Adrenal gland (tissue), 12 donors: ENCODE data around the gene LMF1. TPM values are rescaled to one million over a fixed set of nuclear protein-coding genes. Genes with fewer than 3 reads are reported as not detected.

Experiments
- DNase-seq, 7 donors: peaks; one replicate each; pipeline ENCODE4 v3.0.0-alpha.2; 2019 to 2020
- H3K27ac ChIP-seq, 5 donors: fragments of 200-600 bp; sonication (generic) in 4 of 5; 1 replicate in 3 of 5; 2 replicates in 2 of 5; pipeline versions ENCODE4 v1.5.1 to v1.8.0; 2016 to 2020; ENCODE audit warnings: mild to moderate bottlenecking in 1 of 5
- H3K27me3 ChIP-seq: fragments of 200-600 bp; 2 replicates; pipeline ENCODE4 v1.8.0; 2021
- H3K36me3 ChIP-seq, 2 donors: fragments of 200-600 bp; replicated peaks in 1 of 2; 1 replicate in 1 of 2; 2 replicates in 1 of 2; pipeline versions ENCODE4 v1.5.1 to v1.8.0; 2018 to 2022
- H3K4me1 ChIP-seq, 2 donors: fragments of 200-600 bp; replicated peaks in 1 of 2; 1 replicate in 1 of 2; 2 replicates in 1 of 2; pipeline versions ENCODE4 v1.5.1 to v1.8.0; 2018 to 2021
- H3K4me3 ChIP-seq, 4 donors: fragments of 200-600 bp; sonication (generic) in 3 of 4; one replicate each; pipeline ENCODE4 v1.5.1; 2016 to 2018
- H3K9me3 ChIP-seq, 3 donors: fragments of 200-600 bp; sonication (generic) in 1 of 3; replicated peaks in 1 of 3; 1 replicate in 2 of 3; 2 replicates in 1 of 3; pipeline versions ENCODE4 v1.5.1 to v1.8.0; 2016 to 2021
- CTCF ChIP-seq, 6 experiments: fragments of 450-650 bp in 4 of 6; fragments of 200-600 bp in 2 of 6; sonication (generic) in 1 of 6; IDR thresholded peaks; 1 replicate in 5 of 6; 2 replicates in 1 of 6; pipeline versions ENCODE4 v1.5.1 to v1.8.0; 2016 to 2021; ENCODE audit warnings: antibody characterized with exemption in 6 of 6, mild to moderate bottlenecking in 2 of 6, moderate library complexity in 1 of 6
- POLR2A ChIP-seq, 2 donors: fragments of 450-650 bp; IDR thresholded peaks; one replicate each; pipeline ENCODE4 v1.6.1; 2017; ENCODE audit warnings: antibody characterized with exemption in 2 of 2, mild to moderate bottlenecking in 2 of 2, moderate library complexity in 1 of 2
- WGBS, 4 donors: extraction: QIAGEN DNeasy Blood & Tissue Kit in 2 of 4; methylation state at CpG; one replicate each; pipeline versions ENCODE4 v1.1.5 to v1.1.7; 2013 to 2017; 5-methylcytosine and 5-hydroxymethylcytosine counted together
- intact Hi-C, 2 donors: fragments of 100-400 bp; cut with DNase I; formaldehyde crosslinking; loops; one replicate each; pipeline versions ENCODE4 v1.14.1 to v1.15.0; 2022 to 2023
- polyA plus RNA-seq, 3 donors: library from polyadenylated mRNA; stranded (reverse); fragments of 200-250 nt in 2 of 3; fragments of 350-450 nt in 1 of 3; fragmentation: Illumina TruSeq in 1 of 3; extraction: RNeasy Lipid Tissue Mini Kit (QIAGEN cat#74804) in 1 of 3; gene quantifications; one replicate each; pipeline ENCODE4 v1.2.3, GENCODE V29; 2013 to 2014
- total RNA-seq, 9 donors: library from RNA; depleted of rRNA in 4 of 9; stranded (reverse); fragments of >200 nt in 4 of 9; fragments of 120-200 nt in 1 of 9; fragmentation: NEBNext Ultra II Directional in 1 of 9; extraction: Animal tissue kit (Norgen Biotek cat#: 25700) in 1 of 9; gene quantifications; one replicate each; pipeline versions ENCODE4 v1.1.0 to v1.2.4, GENCODE V29; 2013 to 2023
- donor health status: healthy with polysubstance abuse.
- donor health status: Bipolar disorder and iron deficiency.
- donor health status: DM: yes; HTN: yes; CAD: no.
- donor health status: DM: no; HTN: no; CAD: no.
- donor health status: DM: no; HTN: no; CAD: no.
- donor health status: DM: yes; HTN: yes; CAD: no.

The LMF1 gene
- total and polyA plus RNA-seq, 12 donors, result 10.5 to 101 (median 36.3) TPM

DNA sequence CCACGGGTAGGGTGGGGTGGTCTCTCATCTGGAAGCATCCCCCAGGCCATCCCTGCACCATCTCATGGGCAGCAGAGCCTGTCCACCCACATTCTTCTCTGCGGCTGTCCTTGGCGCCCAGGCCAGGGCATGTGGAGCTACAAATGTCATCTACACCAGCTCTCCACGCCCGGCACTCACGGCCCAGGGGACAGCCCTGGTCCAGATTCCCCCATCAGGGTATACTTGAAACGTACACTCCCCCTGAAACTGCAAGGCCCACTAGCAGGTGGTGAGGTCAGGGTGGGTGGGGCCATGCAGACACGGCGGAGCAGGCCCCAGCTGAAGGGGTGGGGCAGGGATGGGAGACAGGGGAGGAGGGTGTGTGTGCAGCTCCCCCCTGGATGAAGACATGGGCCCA is 7.6 kb upstream of the LMF1 start:
- TF ChIP-seq POLR2A (IDR thresholded peaks at IDR 0.05), result no peak
- TF ChIP-seq CTCF (IDR thresholded peaks at IDR 0.05), result no peak
- H3K4me1 ChIP-seq, result peaks cover 15 to 17% of the 10 kb centered on the region in 2 donors
- DNase-seq, result no peak
- 82 to 87% (median 84%) methylated on average over 8 to 9 of the region's 9 CpGs for WGBS, 4 donors
- peaks cover 27% of the 10 kb centered on the region for H3K27me3 ChIP-seq
- intact Hi-C loops, result no loop called here
- no peaks in the 10 kb centered on the region for H3K9me3 ChIP-seq
- no peaks in the 10 kb centered on the region for H3K36me3 ChIP-seq
- no peak overlapping the region for H3K4me3 ChIP-seq
- H3K27ac ChIP-seq, result no peak overlapping the region

DNA sequence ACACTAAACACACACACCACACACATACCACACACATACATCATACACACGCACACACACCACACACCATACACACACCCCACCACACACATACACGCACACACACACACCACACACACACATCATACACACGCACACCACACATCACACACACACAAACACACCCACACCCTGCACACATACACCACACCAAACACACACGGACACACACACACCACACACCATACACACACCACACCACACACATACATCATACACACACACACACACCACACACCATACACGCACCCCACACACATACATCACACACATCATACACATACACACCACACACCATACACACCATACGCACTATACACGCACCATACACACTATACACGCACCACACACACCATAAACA is 7.1 kb upstream of the LMF1 start:
- Histone ChIP-seq H3K36me3 (no peaks in the 10 kb centered on the region), H3K27me3 (peaks cover 25% of the 10 kb centered on the region), H3K9me3 (no peaks in the 10 kb centered on the region), H3K27ac (peak overlapping the region in 1 of 5 donors; percentile 89), H3K4me1 (peaks cover 15 to 17% of the 10 kb centered on the region in 2 donors), H3K4me3 (no peak overlapping the region)
- TF ChIP-seq POLR2A (IDR thresholded peaks at IDR 0.05) (no peak), CTCF (IDR thresholded peaks at IDR 0.05) (no peak)
- WGBS, 4 donors, result 72 to 94% (median 92%) methylated on average over 8 of the region's 8 CpGs
- intact Hi-C loops, result no loop called here
- no peak for DNase-seq

DNA sequence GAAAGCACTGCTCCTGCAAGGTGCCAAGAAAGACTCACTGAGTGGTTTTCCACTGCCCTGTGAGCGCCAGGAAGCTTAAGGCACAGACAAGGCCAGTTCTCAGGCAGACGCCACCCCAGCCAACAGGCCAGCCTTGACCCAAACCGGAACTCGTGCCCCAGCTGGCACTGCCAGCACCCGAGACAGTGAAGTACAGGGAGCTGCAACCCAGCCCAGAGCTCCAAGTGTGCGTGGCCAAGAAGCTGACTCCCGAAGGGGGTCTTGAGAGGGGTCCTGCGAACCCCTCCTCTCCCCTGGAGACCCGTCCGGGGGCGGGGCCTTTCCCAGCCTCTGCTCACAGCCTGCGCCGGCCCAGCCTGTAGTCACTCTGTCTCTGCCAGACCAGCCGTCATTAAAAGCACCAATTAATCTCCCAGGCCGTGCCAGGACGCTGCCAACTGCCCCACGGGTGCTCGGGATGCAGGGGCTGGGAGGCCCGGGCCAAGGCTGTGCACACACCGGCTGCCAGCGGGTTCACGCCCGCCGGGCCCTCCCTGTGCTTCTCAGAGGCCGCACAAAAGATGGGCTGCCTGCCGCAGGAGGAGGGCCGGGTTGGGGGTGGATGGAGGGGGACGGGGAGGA is 6.4 kb upstream of the LMF1 start:
- no peak for TF ChIP-seq CTCF (IDR thresholded peaks at IDR 0.05)
- no peak for TF ChIP-seq POLR2A (IDR thresholded peaks at IDR 0.05)
- 20 to 34% (median 32%) methylated on average over 14 to 28 of the region's 28 CpGs for WGBS, 4 donors
- Histone ChIP-seq H3K27me3 (peaks cover 18% of the 10 kb centered on the region), H3K36me3 (no peaks in the 10 kb centered on the region), H3K4me1 (peaks cover 15 to 17% of the 10 kb centered on the region in 2 donors), H3K4me3 (no peak overlapping the region), H3K27ac (peak overlapping the region; percentile 53 to 89 (median 79)), H3K9me3 (no peaks in the 10 kb centered on the region)
- intact Hi-C loops, result no loop called here
- DNase-seq, result peak; percentile 84 to 97 (median 95)

GRCh38 chr16:976389-976931 is 5.7 kb upstream of the LMF1 start:
- H3K4me3 ChIP-seq, result no peak overlapping the region
- no peak for DNase-seq
- peak overlapping the region; percentile 53 to 89 (median 79) for H3K27ac ChIP-seq
- no peaks in the 10 kb centered on the region for H3K9me3 ChIP-seq
- peaks cover 13 to 15% of the 10 kb centered on the region in 2 donors for H3K4me1 ChIP-seq
- peaks cover 14% of the 10 kb centered on the region for H3K27me3 ChIP-seq
- intact Hi-C loops, result no loop called here
- no peaks in the 10 kb centered on the region for H3K36me3 ChIP-seq
- no peak for TF ChIP-seq POLR2A (IDR thresholded peaks at IDR 0.05)
- TF ChIP-seq CTCF (IDR thresholded peaks at IDR 0.05), result no peak
- WGBS, 4 donors, result 60 to 78% (median 73%) methylated on average over 2 to 24 of the region's 24 CpGs
